Measurements from ENCODE around the gene TRIM52. TPM values are rescaled to one million over a fixed set of nuclear protein-coding genes. Genes with fewer than 3 reads are reported as not detected.

The TRIM52 gene
- polyA plus RNA-seq, 1 experiment, result 8.7 TPM

- no peak for TF ChIP-seq CTCF (IDR thresholded peaks at IDR 0.05; ENCODE audit: low read depth, low read length)
- POLR2A ChIA-PET, result interaction anchor here (0.6 to 1.1 kb wide), 2 partner anchors 20 to 46 kb away, joined by 3 to 6 read pairs; no protein-coding TSS in a partner anchor
Measured at GRCh38 chr5:181242031-181242451, 18.9 kb downstream of the TRIM52 start.

DNA sequence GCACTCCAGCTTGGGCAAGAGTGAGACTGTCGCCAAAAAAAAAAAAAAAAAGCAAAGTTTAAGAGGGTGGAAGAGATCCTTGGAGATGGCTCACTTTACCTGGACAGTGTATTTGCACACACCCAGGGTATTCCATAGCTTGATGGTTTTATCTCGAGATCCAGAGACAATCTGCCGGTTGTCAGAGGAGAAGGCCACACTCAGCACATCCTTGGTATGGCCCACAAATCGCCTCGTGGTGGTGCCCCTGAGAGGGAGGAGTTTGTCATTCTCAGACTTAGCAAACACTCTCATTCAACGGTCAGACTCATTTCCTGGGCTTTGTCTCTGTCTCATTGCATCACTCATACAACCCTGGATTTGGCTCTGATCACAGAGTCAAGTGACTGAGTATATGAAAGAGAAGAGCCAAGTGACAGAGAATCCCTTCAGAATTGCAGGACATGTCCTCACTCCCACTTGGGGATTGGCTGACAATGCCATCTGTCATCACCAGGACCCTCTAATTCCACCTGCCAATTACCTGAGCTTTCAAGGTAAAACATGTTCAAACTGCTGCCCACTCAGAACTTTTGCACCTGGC lies 19.5 kb downstream of the TRIM52 start:
- no peak for DNase-seq (ENCODE audit: low read depth, low spot score)
- no peak for TF ChIP-seq CTCF (IDR thresholded peaks at IDR 0.05; ENCODE audit: low read depth, low read length)
- ChIA-PET CTCF (interaction anchor here (0.6 kb wide), 1 partner anchor 44 kb away, joined by 7 read pairs; no protein-coding TSS in a partner anchor), POLR2A (interaction anchor here (0.6 to 1.1 kb wide), 5 partner anchors 12 to 410 kb away, joined by 3 to 6 read pairs (median 4); no protein-coding TSS in a partner anchor)
- Histone ChIP-seq H3K4me3 (ENCODE audit: low read depth, low read length) (peak overlapping the region; percentile 98), H3K27ac (ENCODE audit: low read depth, low read length) (peak overlapping the region; percentile 83), H3K9me3 (ENCODE audit: control insufficient read depth, insufficient read depth, low read length) (no peaks in the 10 kb centered on the region; the same call in 1 of the 2 replicates), H3K27me3 (ENCODE audit: control insufficient read depth, insufficient read depth, low read length) (no peaks in the 10 kb centered on the region)

More at GRCh38 chr5:181242031-181242451, 18.9 kb downstream of the TRIM52 start:
- DNase-seq (ENCODE audit: low read depth, low spot score), result no peak
- peak overlapping the region; percentile 98 for H3K4me3 ChIP-seq (ENCODE audit: low read depth, low read length)
- CTCF ChIA-PET, result no interaction called here
- no peaks in the 10 kb centered on the region; the same call in 1 of the 2 replicates for H3K9me3 ChIP-seq (ENCODE audit: control insufficient read depth, insufficient read depth, low read length)
- H3K27me3 ChIP-seq (ENCODE audit: control insufficient read depth, insufficient read depth, low read length), result no peaks in the 10 kb centered on the region
- peak overlapping the region; percentile 83 for H3K27ac ChIP-seq (ENCODE audit: low read depth, low read length)

- DNase-seq (ENCODE audit: low read depth, low spot score), result no peak
- ChIA-PET CTCF (no interaction called here), POLR2A (no interaction called here)
- H3K27ac ChIP-seq (ENCODE audit: low read depth, low read length), result no peak overlapping the region
- H3K9me3 ChIP-seq (ENCODE audit: control insufficient read depth, insufficient read depth, low read length), result no peaks in the 10 kb centered on the region; the same call in 1 of the 2 replicates
- TF ChIP-seq CTCF (IDR thresholded peaks at IDR 0.05; ENCODE audit: low read depth, low read length), result no peak
- H3K4me3 ChIP-seq (ENCODE audit: low read depth, low read length), result no peak overlapping the region
- H3K27me3 ChIP-seq (ENCODE audit: control insufficient read depth, insufficient read depth, low read length), result no peaks in the 10 kb centered on the region
Measured at GRCh38 chr5:181239062-181239663, 21.8 kb downstream of the TRIM52 start.

DNA sequence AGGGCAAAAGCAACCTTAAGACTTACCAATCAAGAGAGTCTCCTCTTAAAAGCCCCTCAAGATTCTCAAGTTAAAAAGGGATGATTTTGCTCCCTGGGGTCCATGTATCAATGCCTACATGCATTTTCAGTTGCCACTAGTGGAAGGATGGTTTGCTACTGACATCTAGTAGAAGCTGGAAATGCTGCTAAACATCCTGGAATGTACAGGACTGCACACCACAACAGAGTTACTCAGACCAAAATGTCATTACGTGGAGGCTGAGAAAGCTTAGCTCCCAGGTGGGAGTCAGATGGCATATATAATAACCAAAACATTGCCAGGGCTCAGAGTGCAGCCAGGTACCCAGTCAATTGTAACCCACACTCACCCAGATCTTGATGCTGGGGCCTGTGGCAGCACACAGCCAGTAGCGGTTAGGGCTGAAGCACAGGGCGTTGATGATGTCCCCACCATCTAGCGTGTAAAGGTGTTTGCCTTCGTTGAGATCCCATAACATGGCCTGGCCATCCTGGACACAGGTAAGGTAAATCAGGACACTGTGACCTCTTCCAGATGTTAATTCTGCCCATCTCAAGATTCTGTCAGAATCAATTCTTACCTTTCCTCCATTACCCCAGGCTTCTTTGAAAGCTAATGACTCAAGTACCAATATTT lies 23.1 kb downstream of the TRIM52 start:
- no peak for TF ChIP-seq CTCF (IDR thresholded peaks at IDR 0.05; ENCODE audit: low read depth, low read length)
- ChIA-PET CTCF (no interaction called here), POLR2A (interaction anchor here (0.6 kb wide), 1 partner anchor 24 kb away, joined by 4 read pairs; no protein-coding TSS in a partner anchor)
- no peak overlapping the region for H3K27ac ChIP-seq (ENCODE audit: low read depth, low read length)
- no peak overlapping the region for H3K4me3 ChIP-seq (ENCODE audit: low read depth, low read length)
- no peak for DNase-seq (ENCODE audit: low read depth, low spot score)
- no peaks in the 10 kb centered on the region for H3K27me3 ChIP-seq (ENCODE audit: control insufficient read depth, insufficient read depth, low read length)
- H3K9me3 ChIP-seq (ENCODE audit: control insufficient read depth, insufficient read depth, low read length), result no peaks in the 10 kb centered on the region
